ENCODE results near the gene FBXL12.
A peak's percentile ranks its signal among the peaks of the same experiment; 100 is the strongest.
"Not testable (repeated sequence)": the region's sequence is repeated elsewhere in the genome, so short reads cannot be mapped to it uniquely, and the experiment has no call there.

Gene FBXL12, protein sequence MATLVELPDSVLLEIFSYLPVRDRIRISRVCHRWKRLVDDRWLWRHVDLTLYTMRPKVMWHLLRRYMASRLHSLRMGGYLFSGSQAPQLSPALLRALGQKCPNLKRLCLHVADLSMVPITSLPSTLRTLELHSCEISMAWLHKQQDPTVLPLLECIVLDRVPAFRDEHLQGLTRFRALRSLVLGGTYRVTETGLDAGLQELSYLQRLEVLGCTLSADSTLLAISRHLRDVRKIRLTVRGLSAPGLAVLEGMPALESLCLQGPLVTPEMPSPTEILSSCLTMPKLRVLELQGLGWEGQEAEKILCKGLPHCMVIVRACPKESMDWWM

DNA sequence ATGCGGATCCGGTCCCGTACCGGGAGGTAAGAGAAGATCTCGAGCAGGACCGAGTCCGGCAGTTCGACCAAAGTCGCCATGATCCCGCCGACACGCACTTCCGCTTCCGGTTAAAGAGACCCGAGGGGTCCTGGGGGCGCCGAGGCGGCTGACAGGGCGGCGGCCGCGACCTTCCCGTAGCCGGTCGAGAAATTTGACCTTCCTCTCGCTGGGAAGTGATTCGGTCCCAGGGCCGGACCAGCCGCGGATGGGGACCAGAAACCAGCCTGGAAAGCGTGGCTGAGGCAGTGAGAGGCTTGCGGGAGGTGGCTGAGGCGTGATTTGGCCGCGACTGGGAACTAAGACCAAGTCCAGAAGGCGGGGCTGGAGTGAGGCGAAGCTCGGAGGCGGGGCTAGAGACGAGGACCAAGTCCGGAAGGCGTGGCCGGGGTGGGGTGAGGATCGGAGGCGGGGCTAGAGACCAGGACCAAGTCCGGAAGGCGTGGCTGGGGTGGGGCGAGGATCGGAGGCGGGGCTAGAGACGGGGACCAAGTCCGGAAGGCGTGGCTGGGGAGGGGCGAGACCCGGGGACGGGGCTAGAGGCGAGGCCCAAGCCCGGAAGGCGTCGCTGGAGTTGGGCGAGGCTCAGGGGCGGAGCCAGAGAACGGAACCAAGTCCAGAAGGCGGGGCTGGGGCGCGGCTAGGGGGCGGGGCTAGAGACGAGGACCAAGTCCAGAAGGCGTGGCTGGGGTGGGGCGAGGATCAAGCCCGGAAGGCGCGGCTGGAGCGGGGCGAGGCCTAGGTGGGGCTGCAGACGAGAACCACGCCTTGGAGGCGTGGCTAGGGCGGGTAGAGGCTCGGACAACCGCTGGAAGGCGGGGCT is at the start of gene FBXL12:
Gene FBXL12, minus strand, starts transcription at position 346 of the 862 bp plus-strand sequence. Its CDS starts 266 bp downstream, at position 80.
- peak; percentile 100 for DNase-seq (ENCODE audit: low read depth)

DNA sequence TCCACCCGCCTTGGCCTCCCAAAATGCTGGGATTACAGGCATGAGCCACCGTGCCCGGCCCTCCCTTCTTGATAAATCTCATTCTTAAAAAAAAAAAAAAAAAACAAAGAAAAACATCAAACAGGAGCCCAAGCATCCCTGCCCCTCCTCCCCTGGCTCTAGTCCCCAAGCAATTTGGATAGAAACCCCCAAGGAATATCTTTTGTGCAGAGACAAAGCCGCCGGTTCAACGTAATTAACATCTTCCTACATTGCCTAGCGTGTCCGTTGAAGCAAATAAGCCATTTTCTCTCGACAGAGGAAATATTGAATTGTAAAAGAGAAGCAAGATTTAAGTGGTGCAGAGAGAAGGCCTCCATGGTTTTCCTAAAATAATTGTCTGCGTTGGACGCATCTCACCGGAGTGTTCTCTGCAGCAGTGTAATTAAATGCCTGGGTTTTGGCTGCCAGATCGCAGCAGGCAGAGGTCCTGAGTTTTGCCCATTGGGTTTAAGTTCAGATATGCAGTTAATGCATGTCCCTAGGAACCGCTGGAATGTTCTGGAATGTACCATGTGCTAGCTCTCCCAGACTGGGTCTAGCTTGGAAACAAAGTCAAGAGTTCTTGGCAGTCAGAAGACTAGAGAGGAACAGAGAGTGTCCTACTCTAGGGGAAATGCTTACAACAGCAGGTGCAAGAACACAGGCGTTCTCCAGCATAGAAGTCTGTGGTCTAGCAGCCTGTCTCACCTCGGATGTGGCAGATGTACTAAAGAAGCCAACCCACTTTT is 47.0 kb upstream of the FBXL12 start:
- no peak for DNase-seq (ENCODE audit: low read depth)

DNA sequence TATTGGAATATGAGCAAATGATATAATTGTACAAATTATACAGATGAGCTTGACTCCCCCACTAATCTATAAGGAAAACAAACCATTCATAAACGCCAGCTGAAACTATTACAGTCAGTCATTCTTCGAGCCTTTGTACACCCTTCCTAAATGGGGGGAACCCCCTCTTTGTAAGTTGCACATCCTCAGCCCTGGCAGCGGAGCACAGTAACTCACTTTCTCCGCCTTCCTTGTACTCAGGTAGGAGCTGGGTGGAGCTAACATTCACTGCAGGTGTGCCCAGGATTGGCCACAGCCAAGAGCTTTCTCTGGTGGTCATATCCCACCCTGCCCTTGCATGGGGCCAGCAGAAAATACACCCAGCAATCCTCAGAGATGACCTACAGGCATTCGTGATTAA is 44.9 kb upstream of the FBXL12 start:
- no peak for DNase-seq (ENCODE audit: low read depth)

DNA sequence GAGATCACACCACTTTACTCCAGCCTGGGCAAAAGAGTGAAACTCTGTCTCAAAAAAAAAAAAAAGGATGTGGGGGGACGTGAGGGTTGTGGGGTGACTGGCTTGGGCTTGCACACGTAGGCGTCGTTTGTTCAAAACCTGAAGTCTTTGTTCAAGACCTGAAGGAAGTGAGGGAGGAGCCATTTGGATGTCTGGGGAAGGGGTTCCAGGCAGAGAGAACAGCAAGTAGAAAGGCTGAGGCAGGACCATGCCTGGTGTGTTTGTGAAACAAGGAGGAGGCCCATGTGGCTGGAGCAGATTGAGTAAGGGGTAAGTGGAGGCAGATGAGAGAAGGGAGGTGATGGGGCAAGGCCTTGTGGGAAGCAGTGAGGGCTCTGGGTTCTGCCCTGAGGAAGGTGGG is 44.1 kb upstream of the FBXL12 start:
- no peak for DNase-seq (ENCODE audit: low read depth)

DNA sequence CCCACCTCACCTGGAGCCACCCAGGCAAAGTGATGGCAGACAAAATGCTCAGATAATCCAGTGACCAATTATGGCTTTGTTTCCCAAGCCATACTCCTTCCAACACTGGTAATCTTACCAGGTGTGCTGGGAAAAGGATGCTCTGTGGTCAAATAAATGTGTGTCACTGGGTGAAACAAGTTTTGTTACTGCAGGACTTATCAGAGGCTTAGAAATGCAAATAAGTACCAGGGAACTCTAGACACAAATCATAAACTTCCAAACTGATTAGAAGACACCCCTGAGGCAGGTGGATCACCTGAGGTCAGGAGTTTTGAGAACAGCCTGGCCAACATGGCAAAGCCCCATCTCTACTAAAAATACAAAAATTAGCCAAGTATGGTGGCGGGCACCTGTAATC is 42.6 kb upstream of the FBXL12 start:
- DNase-seq (ENCODE audit: low read depth), result no peak

DNA sequence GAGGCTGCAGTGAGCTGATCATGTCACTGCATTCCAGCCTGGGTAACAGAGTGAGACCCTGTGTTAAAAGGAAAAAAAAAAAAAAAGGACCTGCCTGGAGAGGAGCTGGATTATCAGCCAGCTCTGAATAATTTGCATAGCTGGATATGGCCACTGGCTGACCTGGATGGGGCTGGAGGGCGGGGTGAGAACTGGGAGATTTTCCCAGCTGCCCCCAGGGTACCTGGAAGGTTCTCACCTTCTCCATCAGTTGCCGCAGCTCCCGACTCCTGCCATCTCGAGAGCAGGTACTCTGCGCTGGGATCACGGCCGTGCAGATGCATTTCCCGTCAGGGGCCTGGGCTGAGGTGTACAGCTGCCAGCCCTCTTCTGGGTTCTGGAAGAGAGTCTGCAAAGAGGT is 41.5 kb upstream of the FBXL12 start:
- no peak for DNase-seq (ENCODE audit: low read depth)

DNA sequence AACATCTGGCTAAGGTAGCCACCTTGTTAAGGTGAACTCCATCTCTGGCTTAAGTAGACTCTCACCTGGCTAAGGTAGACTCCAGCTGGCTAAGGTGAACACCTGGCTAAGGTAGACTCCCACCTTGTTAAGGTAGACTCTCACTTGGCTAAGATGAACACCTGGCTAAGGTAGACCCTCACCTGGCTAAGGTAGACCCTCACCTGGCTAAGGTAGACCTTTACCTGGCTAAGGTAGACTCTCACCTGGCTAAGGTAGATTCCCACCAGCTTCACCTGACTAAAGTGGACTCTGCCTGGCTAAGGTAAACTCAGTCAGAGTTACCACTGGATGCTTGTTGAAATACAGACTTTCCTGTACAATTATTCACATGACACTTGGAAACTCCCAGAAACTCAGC is 39.9 kb upstream of the FBXL12 start:
- DNase-seq (ENCODE audit: low read depth), result no peak

DNA sequence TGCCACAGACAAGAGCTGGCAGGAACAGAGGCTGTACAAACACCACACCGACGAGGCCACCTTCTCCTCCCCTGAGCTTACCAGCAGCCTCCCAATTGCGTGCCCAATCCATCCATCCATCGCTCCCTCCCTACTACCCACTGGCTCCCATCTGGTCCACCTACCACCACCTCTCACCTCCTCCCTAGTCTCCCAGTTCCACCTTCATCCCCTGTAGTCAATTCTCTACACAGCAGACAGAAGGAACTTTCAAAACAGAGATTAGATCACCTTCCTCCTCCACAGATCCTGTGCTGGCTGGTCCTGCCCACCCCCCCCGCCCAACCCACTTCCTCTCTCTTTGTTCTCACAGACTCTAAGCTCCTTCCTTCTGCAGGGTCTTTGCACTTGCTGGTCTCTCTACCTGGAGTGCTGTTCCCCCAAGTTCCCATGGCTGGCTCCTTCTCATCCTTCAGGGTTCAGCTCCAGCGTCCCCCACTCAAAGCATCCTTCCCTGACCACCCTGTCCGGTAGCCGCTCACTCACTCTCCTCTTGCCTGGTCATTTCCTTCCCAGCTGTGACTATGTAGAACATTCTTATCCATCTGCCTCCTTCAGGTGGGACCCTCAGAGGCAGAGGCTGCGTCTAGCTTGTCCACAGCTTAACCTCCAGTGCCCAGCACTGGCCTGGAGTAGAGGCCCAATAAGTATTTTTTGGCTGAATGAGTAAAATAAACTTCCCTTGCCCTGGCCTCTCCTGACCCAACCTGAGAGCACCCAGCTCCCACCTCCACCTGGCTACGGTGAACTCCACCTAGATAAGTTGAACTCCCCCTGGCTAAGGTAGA is 39.3 kb upstream of the FBXL12 start:
- no peak for DNase-seq (ENCODE audit: low read depth)

DNA sequence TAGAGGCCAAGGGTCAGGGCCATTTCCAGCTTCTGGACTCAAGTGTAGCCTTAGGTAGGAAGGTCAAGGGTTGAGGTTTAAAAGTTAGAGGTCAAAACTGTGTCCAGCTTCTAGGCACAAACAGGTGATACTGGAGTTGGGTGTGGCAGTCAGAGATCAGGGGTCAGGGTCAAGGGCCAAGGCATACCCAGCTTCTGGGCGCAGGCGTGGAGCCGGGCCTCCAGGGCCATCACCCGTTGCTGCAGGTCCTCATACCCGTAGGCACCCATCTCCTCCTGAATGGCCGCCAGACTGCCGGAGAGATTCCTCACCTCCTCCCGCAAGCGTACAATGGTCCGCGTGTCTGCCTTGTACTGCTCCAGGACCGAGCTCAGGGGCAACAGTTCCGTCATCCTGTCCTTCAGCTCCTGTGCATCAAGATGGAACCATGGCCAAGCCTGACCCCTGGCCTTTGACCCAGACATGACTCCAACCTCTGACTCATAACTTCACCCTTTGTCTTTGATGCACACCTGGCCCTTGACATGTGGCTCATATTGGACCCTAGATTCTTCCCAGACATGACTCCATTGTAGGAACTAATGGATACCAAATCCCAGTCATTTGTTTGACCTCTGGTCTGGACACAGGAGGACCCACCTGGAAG is 38.3 kb upstream of the FBXL12 start:
- DNase-seq (ENCODE audit: low read depth), result no peak

DNA sequence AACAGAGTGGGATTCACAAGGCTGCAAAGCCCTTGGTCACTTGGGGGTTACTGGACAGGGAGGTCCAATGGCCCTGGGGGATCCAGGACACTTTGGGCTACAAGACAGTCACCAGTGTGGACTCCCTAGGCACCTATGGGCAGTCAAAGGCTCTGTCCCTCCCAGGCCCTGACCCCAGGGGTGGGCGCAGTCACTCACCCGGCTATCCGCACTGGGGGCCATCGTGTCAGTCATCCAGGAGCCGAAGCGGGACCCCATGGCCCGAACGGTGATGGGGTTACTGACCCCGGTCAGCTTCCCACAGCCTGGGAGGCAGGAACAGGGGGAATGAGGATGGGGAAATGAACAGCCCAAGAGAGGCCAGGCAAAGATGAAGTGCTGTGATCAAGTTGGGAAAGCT is 37.7 kb upstream of the FBXL12 start:
- no peak for DNase-seq (ENCODE audit: low read depth)

DNA sequence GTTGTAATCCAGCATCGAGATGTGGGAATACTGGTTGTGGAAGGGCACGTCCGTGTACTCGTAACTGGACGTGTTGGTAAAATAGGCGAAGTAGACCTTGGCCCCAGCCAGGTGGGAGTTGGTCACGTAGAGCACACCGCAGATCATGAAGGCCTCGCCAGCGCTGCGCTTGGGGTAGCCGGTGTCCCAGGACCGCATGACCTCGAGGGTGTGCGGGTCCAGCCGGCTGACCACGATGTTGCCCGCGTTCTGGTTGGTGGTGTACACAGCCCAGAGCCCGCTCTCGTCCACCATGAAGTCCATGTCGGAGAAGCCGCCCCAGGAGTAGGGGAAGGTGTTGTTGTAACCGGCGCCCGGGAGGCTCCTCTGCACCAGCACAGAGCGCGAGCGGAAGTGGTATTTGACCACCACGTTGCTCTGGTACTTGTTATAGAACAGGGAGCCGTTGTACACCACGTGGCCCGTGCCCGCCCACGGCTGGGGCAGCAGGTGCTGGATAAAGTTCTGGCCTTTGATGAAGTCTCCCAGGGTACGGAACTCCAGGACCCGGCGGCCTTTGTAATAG is 35.5 kb upstream of the FBXL12 start:
- no peak for DNase-seq (ENCODE audit: low read depth)

DNA sequence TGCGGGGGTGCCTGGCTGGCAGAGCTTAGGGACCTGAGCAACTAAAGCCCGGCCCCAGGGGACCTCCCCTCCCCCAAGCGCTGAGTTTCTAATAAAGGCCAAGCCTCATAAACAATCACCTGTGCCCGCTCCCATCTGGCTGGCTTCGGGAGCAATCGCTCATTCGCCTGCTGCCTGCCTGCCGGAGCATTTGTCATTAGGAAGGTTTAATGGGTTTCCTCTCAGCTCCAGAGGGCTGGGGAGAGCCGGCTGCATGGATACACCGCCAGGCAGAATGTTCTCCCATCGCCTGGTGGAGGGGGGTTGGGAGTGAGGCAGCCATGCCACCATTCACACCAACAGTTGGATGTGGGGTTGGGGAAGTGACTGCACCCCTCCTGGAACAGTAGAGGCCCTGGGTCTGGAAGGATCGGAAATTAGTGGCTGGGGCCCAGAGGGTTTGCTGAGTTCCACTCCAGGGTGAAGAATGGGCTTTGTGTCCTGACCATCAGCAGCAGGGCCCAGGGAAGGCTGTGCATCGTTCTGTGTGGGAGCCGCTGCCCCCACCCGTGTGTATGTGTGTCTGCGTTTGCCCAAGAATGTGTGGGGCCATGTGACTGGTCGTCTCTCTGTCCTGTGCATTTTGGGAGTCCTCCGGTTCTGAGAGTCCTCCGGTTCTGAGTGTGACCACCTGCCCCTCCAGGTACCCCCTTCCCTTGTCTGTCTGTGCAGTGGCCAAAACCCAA is 31.5 kb upstream of the FBXL12 start:
- DNase-seq (ENCODE audit: low read depth), result no peak

DNA sequence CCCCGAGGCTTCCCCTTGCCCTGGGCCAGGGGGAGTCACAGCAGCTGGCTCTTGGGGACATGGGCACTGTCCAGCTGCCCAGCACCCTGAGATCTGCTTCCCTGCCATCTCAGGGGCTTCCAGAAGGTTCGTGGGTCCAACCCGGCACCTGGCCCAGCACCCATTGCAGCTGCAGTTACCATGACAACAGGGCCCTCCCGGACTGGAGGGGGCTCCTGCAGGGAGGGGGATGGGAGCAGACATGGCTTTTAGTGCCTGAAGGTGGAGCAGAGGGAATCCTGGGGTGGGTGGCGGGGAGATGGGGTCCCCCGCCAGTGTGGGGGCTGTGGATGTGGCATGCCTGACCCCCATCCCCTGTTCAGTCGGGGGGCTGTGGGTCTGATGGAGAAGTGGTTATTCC is 30.9 kb upstream of the FBXL12 start:
- DNase-seq (ENCODE audit: low read depth), result no peak

DNA sequence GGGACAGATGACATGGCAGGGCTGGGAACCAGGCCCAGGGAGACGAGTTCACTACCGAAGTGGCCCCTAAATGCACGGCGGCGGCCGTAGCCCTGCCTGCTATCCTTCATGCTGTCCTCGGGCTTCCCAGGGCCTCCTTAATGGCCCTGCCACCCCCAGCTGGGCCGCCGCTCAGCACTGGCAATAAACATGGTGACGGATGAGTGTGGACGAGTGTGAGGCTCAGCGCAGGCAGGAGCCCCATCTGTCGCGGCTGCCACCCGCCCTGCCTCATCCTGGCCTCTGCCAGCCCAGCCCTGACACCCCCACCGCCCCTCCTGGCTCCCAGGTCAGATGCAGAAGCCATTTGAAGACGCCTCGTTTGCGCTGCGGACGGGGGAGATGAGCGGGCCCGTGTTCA is 29.9 kb upstream of the FBXL12 start:
- DNase-seq (ENCODE audit: low read depth), result no peak

DNA sequence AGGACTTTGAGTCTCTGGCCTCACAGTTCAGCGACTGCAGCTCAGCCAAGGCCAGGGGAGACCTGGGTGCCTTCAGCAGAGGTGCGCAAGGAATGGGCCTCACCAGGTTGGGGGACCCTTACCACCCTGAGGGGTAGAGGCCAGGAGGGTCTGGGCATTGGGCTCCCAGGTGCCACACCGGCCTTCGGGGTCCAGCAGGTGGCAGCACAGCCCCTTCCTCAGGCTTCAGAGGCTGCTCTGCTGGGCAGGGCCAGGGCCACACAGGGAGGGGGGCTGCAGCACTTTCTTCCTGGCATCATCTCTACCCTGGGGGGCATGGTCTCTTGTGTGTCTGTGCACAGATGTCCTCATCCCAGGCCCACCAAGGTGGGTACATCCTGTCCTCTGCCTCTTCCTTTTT is 29.2 kb upstream of the FBXL12 start:
- no peak for DNase-seq (ENCODE audit: low read depth)

DNA sequence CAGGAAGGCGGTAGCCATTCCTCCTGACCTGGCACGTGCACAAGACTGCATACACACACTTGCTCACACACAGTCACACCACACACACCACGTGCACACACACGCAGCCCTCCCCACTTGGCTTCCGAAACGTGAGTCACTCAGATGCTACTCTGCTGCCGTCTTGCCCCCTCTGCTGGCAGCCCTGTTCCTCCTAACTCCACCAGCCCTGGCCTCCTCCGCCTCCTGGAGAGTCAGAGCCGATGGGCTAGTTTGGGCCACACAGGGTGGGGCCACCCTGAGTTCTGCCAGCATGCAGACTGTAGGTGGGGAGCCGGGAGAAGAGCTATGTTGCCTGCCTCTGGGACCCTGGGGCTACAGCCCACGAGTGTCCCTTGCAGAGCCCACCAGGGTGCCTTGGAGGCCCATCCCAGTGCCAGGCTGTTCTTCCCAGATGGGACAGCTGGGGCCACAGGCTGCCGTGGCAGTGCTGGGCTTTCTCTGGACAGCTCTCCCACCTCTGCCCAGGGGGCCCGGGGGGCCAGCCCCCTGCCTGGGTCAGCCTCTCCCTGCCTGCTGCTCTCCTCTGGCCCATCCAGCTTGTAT is 28.3 kb upstream of the FBXL12 start:
- peak; percentile 94 for DNase-seq (ENCODE audit: low read depth)

DNA sequence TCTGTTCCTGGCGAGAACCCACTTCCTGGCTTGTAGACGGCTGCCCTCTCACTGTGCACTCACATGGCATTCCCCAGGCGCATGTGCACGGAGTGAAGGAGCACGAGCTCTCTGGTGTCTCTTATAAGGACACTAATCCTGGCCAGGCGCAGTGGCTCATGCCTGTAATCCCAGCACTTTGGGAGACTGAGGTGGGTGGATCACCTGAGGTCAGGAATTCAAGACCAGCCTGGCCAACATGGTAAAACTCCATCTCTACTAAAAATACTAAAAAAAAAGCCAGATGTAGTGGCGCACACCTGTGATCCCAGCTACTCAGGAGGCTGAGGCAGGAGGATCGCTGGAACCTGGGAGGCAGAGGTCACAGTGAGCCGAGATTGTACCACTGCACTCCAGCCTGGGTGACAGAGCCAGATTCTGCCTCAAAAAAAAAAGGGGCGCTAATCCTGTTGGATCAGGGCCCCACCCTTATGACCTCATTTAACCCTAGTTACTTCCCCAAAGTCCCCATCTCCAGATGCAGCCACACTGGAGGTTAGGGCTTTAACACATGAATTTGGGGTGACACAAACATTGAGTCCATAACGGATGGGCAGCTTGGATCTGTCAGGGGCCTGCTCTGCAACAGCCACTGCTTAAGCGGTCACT is 24.9 kb upstream of the FBXL12 start:
- DNase-seq (ENCODE audit: low read depth), result not testable (repeated sequence)

DNA sequence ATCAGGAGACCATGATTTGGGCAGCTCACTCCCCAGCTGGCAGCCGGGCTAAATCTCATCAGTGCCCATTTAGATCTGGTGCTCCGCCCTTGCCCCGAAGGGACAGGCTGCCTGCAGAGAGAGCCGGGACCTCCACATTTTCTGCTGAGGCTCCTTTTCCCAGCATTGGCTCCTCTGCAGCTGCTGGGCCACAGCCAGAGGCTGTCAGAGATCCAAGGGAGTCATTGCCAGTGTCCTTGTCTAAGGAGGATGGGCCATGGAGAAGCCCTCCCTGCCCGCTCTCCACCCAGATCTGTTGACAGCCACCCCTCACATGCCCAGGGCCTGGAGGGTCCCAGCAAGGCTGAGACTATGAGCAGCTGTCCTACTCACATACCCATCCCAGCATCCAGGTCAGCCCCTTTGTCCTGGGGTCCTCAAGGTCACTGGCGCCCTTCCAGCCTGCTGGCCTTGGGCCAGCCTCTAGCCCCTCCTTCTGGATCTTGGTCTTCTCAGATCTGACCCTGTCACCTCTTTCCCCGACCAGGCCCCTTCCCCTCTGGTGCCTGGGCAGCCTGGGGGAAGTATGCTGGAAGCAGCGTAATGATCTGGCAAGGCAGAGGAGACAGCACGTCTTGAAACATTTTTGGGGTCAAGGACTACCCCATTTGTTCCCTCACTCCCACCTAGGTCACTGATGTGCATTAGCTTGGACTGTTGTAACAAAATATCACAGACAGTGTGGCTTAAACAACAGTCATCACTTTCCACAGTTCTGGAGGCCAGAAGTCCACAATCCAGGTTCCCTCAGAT is 24.2 kb upstream of the FBXL12 start:
- no peak for DNase-seq (ENCODE audit: low read depth)

DNA sequence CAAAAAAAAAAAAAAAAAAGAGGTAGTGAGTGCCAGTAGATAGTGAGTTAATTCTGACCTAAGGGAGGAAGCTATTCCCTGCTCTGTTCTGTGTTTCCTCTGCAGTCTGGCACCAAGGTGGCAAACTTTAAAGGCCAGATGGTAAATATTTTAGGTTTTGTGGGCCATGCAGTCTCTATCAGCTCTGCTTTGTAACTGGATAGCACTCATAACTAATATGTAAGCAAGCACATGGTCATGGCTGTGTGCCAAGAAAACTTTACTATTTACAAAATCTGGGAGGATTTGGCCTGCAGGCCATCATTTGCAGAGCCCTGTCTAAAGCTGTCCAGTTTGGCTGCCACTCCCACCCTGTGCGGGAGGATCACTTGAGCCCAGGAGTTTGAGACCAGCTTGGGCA is 20.5 kb upstream of the FBXL12 start:
- peak; percentile 16 for DNase-seq (ENCODE audit: low read depth)
